SK-N-SH treated with all-trans-retinoic acid at 6 μM for 48 hours (cell line): Measurements from ENCODE around the gene PSTPIP2.

Experiments
- ATAC-seq: fragments of 200-7000 bp; cut with Tn5 transposase; 3 replicates; pipeline ENCODE4 v1.9.1; 2020; ENCODE audit warnings: mild to moderate bottlenecking, moderate library complexity
- ARNTL ChIP-seq: fragments of 450-650 bp; formaldehyde crosslinking; IDR thresholded peaks from 2 replicates; pipeline ENCODE4 v1.5.0; 2020; ENCODE audit warnings: low read depth, mild to moderate bottlenecking, moderate library complexity, borderline replicate concordance
- BACH2 ChIP-seq: fragments of 250-450 bp; sonication (Bioruptor Pico); IDR thresholded peaks from 2 replicates; pipeline ENCODE4 v1.9.0; 2021; ENCODE audit warnings: mild to moderate bottlenecking, borderline replicate concordance
- CSDC2 ChIP-seq: fragments of 250-450 bp; sonication (Bioruptor Pico); IDR thresholded peaks from 2 replicates; pipeline ENCODE4 v1.5.0; 2020; ENCODE audit warnings: mild to moderate bottlenecking, moderate library complexity
- ESRRG ChIP-seq: fragments of 250-450 bp; sonication (Bioruptor Pico); IDR thresholded peaks from 2 replicates; pipeline ENCODE4 v1.6.1; 2021; ENCODE audit warnings: mild to moderate bottlenecking
- GLIS3 ChIP-seq: fragments of 250-450 bp; sonication (Bioruptor Pico); IDR thresholded peaks from 2 replicates; pipeline ENCODE4 v1.5.0; 2020; ENCODE audit warnings: mild to moderate bottlenecking, moderate library complexity
- ISL1 ChIP-seq: fragments of 250-450 bp; sonication (Bioruptor Pico); IDR thresholded peaks from 2 replicates; pipeline ENCODE4 v2.1.2; 2022; ENCODE audit warnings: mild to moderate bottlenecking, moderate library complexity
- OSR1 ChIP-seq: fragments of 250-450 bp; sonication (Bioruptor Pico); IDR thresholded peaks from 2 replicates; pipeline ENCODE4 v1.8.0; 2022; ENCODE audit warnings: moderate library complexity, mild to moderate bottlenecking, inconsistent platforms
- PPARA ChIP-seq: fragments of 250-450 bp; sonication (Bioruptor Pico); IDR thresholded peaks from 2 replicates; pipeline ENCODE4 v1.5.0; 2020; ENCODE audit warnings: mild to moderate bottlenecking, borderline replicate concordance
- RARB ChIP-seq: fragments of 250-450 bp; sonication (Bioruptor Pico); IDR thresholded peaks from 2 replicates; pipeline ENCODE4 v1.8.0; 2021; ENCODE audit warnings: mild to moderate bottlenecking, moderate library complexity
- SNAI2 ChIP-seq: fragments of 250-450 bp; sonication (Bioruptor Pico); IDR thresholded peaks from 2 replicates; pipeline ENCODE4 v1.5.0; 2020; ENCODE audit warnings: mild to moderate bottlenecking, moderate library complexity
- TCF4 ChIP-seq: fragments of 250-450 bp; sonication (Bioruptor Pico); IDR thresholded peaks from 2 replicates; pipeline ENCODE4 v1.8.0; 2021; ENCODE audit warnings: mild to moderate bottlenecking, moderate library complexity, borderline replicate concordance
- TOX ChIP-seq: fragments of 250-450 bp; sonication (Bioruptor Pico); IDR thresholded peaks from 2 replicates; pipeline ENCODE4 v1.8.0; 2021; ENCODE audit warnings: mild to moderate bottlenecking, moderate library complexity, borderline replicate concordance
- ZC3H10 ChIP-seq: fragments of 250-450 bp; sonication (Bioruptor Pico); IDR thresholded peaks from 2 replicates; pipeline ENCODE4 v1.5.1; 2021; ENCODE audit warnings: mild to moderate bottlenecking, moderate library complexity
- ZFP30 ChIP-seq: fragments of 450-650 bp; formaldehyde crosslinking; IDR thresholded peaks from 2 replicates; pipeline ENCODE4 v1.5.0; 2022; ENCODE audit warnings: mild to moderate bottlenecking, moderate library complexity
- ZNF565 ChIP-seq: fragments of 450-650 bp; formaldehyde crosslinking; conservative IDR thresholded peaks from 2 replicates; pipeline ENCODE4 v1.5.0; 2020; ENCODE audit warnings: low read depth, mild to moderate bottlenecking, moderate library complexity
- ZNF70 ChIP-seq: fragments of 450-650 bp; formaldehyde crosslinking; IDR thresholded peaks from 2 replicates; pipeline ENCODE4 v1.5.0; 2020; ENCODE audit warnings: mild to moderate bottlenecking, moderate library complexity
- TF ChIP-seq, protein P1 (sequence below): fragments of 250-450 bp; sonication (Bioruptor Pico); IDR thresholded peaks from 2 replicates; pipeline ENCODE4 v1.8.0; 2020; ENCODE audit warnings: mild to moderate bottlenecking, moderate library complexity, borderline replicate concordance
- TF ChIP-seq, protein P2 (sequence below): fragments of 250-450 bp; sonication (Bioruptor Pico); IDR thresholded peaks from 2 replicates; pipeline ENCODE4 v1.5.1; 2021; ENCODE audit warnings: mild to moderate bottlenecking, moderate library complexity
- TF ChIP-seq, protein P3 (sequence below): fragments of 250-450 bp; sonication (Bioruptor Pico); IDR thresholded peaks from 2 replicates; pipeline ENCODE4 v1.5.1; 2020; ENCODE audit warnings: low read depth, mild to moderate bottlenecking, moderate library complexity
- TF ChIP-seq, protein P4 (sequence below): fragments of 250-450 bp; sonication (Bioruptor Pico); IDR thresholded peaks from 2 replicates; pipeline ENCODE4 v1.8.0; 2021; ENCODE audit warnings: low read depth, mild to moderate bottlenecking, moderate library complexity, borderline replicate concordance
- TF ChIP-seq, protein P5 (sequence below): fragments of 250-450 bp; sonication (Bioruptor Pico); IDR thresholded peaks from 2 replicates; pipeline ENCODE4 v1.5.0; 2020; ENCODE audit warnings: mild to moderate bottlenecking, moderate library complexity

Gene PSTPIP2

DNA sequence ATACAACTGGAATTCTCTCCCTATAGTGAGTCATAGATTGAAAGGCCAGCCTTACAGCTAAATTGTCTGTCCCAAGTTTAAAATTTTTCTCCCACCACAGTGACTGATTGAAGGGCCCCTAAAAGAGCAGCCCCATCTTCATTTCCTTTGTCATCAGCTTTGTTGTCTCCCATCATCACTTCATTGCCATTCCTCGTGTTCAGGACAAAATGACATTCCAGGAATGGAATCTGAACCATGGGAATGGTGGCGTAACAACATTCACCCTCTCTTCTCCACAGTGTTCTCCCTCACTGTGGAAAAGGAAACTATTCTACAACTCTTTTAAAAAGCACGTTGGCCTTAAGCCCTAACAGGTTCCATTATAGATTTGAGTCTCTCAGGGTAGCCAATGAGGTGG, 52.1 kb downstream of the PSTPIP2 start (continued):
- TF ChIP-seq ZC3H10 (CRISPR knock-in tag): no peak
- no peak for TF ChIP-seq ISL1 (CRISPR knock-in tag)
- TF ChIP-seq RARB (CRISPR knock-in tag): no peak

DNA sequence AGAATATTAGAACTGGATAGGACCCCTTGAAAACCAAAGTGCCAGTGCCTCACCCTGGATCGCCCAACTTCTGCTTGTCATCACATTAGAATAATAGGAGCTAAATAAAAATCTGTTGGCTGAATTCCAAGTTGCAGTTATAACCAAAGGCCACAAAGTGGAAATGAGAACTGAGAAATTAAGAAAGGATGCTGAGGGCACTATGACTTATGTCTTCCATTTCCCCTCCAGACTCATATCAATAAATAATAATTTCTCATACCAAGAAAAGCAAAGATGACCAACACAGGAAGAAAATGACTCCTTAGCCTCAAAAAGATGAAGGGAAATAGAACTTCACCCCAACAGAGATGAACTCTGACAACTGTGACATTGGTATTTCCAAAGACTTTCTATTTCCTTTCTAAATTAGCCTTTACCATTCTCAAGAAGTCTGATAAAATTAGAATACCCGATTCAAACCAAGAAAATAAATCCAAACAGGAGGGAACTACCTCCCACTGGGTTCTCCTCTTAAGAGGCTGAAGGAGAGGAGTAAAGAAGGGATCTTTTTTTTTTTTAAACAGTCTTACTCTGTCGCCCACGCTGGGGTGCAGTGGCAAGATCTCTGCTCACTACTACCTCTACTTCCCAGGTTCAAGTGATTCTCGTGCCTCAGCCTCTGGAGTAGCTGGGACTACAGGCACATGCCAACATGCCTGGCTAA, 58.4 kb downstream of the PSTPIP2 start:
- ATAC-seq: no peak
- TF ChIP-seq GLIS3: no peak
- no peak for TF ChIP-seq RARB (CRISPR knock-in tag)
- no peak for TF ChIP-seq OSR1 (CRISPR knock-in tag)

DNA sequence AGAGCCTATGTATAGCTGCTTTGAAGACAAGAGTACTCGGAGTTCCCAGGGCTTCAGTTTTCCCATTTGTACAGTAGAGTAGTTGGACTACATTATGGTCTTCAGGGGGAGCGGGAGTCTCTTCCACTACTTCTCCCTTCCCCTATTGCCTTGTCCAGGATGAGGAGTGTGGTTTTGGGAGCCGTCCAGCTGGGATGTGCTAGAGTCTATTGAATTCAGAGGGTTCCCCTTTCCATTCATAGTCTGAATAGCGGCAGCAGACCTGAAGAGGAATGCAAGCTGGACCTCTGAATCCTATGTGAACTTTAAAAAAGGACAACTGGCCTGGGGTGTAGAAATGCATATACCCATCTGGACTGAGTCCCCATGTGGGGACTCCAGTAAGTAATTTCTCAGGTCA, 61.4 kb downstream of the PSTPIP2 start:
- TF ChIP-seq, protein P1, sequence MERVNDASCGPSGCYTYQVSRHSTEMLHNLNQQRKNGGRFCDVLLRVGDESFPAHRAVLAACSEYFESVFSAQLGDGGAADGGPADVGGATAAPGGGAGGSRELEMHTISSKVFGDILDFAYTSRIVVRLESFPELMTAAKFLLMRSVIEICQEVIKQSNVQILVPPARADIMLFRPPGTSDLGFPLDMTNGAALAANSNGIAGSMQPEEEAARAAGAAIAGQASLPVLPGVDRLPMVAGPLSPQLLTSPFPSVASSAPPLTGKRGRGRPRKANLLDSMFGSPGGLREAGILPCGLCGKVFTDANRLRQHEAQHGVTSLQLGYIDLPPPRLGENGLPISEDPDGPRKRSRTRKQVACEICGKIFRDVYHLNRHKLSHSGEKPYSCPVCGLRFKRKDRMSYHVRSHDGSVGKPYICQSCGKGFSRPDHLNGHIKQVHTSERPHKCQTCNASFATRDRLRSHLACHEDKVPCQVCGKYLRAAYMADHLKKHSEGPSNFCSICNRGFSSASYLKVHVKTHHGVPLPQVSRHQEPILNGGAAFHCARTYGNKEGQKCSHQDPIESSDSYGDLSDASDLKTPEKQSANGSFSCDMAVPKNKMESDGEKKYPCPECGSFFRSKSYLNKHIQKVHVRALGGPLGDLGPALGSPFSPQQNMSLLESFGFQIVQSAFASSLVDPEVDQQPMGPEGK (CRISPR knock-in tag): no peak
- TF ChIP-seq, protein P2, sequence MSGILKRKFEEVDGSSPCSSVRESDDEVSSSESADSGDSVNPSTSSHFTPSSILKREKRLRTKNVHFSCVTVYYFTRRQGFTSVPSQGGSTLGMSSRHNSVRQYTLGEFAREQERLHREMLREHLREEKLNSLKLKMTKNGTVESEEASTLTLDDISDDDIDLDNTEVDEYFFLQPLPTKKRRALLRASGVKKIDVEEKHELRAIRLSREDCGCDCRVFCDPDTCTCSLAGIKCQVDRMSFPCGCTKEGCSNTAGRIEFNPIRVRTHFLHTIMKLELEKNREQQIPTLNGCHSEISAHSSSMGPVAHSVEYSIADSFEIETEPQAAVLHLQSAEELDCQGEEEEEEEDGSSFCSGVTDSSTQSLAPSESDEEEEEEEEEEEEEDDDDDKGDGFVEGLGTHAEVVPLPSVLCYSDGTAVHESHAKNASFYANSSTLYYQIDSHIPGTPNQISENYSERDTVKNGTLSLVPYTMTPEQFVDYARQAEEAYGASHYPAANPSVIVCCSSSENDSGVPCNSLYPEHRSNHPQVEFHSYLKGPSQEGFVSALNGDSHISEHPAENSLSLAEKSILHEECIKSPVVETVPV (CRISPR knock-in tag): no peak
- TF ChIP-seq, protein P3, sequence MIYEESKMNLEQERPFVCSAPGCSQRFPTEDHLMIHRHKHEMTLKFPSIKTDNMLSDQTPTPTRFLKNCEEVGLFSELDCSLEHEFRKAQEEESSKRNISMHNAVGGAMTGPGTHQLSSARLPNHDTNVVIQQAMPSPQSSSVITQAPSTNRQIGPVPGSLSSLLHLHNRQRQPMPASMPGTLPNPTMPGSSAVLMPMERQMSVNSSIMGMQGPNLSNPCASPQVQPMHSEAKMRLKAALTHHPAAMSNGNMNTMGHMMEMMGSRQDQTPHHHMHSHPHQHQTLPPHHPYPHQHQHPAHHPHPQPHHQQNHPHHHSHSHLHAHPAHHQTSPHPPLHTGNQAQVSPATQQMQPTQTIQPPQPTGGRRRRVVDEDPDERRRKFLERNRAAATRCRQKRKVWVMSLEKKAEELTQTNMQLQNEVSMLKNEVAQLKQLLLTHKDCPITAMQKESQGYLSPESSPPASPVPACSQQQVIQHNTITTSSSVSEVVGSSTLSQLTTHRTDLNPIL: no peak
- no peak for TF ChIP-seq RARB (CRISPR knock-in tag)
- TF ChIP-seq, protein P4, sequence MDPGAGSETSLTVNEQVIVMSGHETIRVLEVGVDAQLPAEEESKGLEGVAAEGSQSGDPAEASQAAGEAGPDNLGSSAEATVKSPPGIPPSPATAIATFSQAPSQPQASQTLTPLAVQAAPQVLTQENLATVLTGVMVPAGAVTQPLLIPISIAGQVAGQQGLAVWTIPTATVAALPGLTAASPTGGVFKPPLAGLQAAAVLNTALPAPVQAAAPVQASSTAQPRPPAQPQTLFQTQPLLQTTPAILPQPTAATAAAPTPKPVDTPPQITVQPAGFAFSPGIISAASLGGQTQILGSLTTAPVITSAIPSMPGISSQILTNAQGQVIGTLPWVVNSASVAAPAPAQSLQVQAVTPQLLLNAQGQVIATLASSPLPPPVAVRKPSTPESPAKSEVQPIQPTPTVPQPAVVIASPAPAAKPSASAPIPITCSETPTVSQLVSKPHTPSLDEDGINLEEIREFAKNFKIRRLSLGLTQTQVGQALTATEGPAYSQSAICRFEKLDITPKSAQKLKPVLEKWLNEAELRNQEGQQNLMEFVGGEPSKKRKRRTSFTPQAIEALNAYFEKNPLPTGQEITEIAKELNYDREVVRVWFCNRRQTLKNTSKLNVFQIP (CRISPR knock-in tag): no peak
- no peak for TF ChIP-seq ARNTL (CRISPR knock-in tag)
- TF ChIP-seq SNAI2 (CRISPR knock-in tag): no peak
- TF ChIP-seq GLIS3: no peak
- TF ChIP-seq ESRRG (CRISPR knock-in tag): no peak
- no peak for TF ChIP-seq PPARA (CRISPR knock-in tag)
- TF ChIP-seq ZFP30 (CRISPR knock-in tag): no peak
- no peak for TF ChIP-seq TOX (CRISPR knock-in tag)
- TF ChIP-seq CSDC2 (CRISPR knock-in tag): no peak
- no peak for TF ChIP-seq ZNF565 (CRISPR knock-in tag)
- no peak for TF ChIP-seq ZNF70 (CRISPR knock-in tag)
- no peak for TF ChIP-seq ZC3H10 (CRISPR knock-in tag)
- TF ChIP-seq BACH2 (CRISPR knock-in tag): no peak
- TF ChIP-seq TCF4 (CRISPR knock-in tag): no peak
- TF ChIP-seq, protein P5, sequence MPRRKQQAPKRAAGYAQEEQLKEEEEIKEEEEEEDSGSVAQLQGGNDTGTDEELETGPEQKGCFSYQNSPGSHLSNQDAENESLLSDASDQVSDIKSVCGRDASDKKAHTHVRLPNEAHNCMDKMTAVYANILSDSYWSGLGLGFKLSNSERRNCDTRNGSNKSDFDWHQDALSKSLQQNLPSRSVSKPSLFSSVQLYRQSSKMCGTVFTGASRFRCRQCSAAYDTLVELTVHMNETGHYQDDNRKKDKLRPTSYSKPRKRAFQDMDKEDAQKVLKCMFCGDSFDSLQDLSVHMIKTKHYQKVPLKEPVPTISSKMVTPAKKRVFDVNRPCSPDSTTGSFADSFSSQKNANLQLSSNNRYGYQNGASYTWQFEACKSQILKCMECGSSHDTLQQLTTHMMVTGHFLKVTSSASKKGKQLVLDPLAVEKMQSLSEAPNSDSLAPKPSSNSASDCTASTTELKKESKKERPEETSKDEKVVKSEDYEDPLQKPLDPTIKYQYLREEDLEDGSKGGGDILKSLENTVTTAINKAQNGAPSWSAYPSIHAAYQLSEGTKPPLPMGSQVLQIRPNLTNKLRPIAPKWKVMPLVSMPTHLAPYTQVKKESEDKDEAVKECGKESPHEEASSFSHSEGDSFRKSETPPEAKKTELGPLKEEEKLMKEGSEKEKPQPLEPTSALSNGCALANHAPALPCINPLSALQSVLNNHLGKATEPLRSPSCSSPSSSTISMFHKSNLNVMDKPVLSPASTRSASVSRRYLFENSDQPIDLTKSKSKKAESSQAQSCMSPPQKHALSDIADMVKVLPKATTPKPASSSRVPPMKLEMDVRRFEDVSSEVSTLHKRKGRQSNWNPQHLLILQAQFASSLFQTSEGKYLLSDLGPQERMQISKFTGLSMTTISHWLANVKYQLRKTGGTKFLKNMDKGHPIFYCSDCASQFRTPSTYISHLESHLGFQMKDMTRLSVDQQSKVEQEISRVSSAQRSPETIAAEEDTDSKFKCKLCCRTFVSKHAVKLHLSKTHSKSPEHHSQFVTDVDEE (CRISPR knock-in tag): no peak
- no peak for ATAC-seq
